GM21825 (cell line): ENCODE measurements around the gene AP2A2.

Source experiments
- ATAC-seq: cut with Tn5 transposase; IDR thresholded peaks from one replicate; pipeline ENCODE4 v1.9.1; 2021; ENCODE audit warnings: mild to moderate bottlenecking, moderate library complexity; ENCODE audit not compliant: unreplicated experiment

Gene AP2A2

GRCh38 chr11:1026163-1026450, 100.4 kb downstream of the AP2A2 start:
- no peak for ATAC-seq

- ATAC-seq: no peak
Measured at GRCh38 chr11:1026641-1027482, 101.2 kb downstream of the AP2A2 start.

GRCh38 chr11:1027483-1028290, 102.0 kb downstream of the AP2A2 start:
- ATAC-seq: no peak

GRCh38 chr11:1028291-1028540, 102.5 kb downstream of the AP2A2 start:
- no peak for ATAC-seq

DNA sequence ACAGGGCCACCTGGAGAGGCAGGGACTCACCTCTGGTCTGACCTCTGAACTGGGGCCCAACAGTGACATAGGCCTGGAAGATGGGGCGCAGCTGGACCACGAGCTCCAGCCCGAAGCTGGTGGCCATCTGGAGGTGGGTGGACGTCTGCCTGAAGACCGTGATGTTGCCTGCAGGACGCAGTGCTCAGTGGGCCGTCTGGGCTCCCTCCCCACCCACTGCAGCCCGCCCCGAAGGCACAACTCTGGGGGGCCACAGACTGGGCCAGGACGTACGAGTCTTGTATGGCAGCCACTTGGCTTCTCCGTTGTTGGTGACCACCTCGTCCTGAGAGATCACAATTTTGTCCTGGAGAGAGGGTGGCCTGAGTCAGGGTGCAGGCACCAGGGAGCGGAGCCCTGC, 102.9 kb downstream of the AP2A2 start:
- no peak for ATAC-seq

DNA sequence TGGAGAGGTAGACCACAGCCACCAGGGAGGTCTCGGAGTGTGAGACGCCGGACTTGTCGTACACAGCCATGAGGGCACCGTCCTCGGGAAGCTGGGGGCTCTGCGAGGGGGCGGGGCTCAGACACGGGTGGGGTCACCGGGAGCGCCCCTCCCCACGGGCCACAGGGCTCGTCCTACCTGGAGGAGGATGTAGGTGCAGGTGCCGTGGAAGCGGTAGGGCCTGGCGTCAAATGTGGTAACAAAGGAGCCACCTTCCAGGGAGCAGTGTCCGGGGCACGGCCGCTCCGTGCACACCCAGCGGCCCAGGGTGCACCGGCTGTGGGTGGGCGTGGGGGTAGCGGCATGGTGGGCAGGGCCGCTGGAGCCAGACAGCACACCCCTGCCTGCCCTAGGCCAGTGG, 103.4 kb downstream of the AP2A2 start:
- no peak for ATAC-seq

DNA sequence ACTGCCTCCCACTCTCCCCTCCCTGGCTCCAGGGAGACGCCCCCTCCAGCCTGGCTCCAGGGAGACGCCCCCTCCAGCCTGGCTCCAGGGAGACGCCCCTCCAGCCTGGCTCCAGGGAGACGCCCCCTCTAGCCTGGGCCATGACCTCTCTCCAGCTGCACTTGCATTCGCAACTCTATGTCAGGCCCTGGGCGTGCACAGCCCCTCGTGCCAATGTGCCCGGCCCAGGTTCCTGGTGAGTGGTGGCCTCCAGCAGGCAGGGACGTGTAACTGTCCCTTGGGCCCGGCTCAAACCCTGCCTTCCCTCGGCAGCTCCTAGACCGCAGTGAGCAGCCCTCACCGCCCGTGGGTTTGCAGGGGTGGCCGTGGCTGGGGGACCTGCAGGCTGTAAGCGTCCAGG, 104.0 kb downstream of the AP2A2 start:
- no peak for ATAC-seq

DNA sequence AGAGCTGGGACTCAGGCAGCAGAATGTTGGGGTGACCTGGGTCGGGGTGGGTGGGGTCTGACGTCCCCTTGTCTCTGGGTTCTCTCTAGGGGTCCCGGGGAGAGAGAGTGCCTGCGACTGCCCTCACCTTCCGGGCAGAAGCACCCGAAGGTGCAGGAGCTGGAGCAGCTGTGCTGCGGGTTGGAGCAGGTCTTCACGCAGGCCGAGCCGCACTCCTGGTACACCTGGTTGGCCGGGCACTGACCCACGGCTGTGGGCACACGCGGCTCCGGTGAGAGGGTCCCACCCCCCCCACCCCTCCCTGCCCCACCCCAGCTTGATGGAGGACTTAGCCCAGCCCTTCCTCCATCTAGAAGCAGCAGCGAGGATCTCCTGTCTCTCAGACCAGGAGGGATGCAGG, 104.4 kb downstream of the AP2A2 start:
- ATAC-seq: no peak

- ATAC-seq: no peak
Measured at GRCh38 chr11:1030556-1030955, 104.9 kb downstream of the AP2A2 start.

GRCh38 chr11:1031121-1031899, 105.6 kb downstream of the AP2A2 start:
- ATAC-seq: no peak

- ATAC-seq: no peak
Measured at GRCh38 chr11:1032310-1032891, 106.7 kb downstream of the AP2A2 start.

GRCh38 chr11:1033016-1033798, 107.5 kb downstream of the AP2A2 start:
- ATAC-seq: no peak

GRCh38 chr11:1034001-1034400, 108.3 kb downstream of the AP2A2 start:
- no peak for ATAC-seq

DNA sequence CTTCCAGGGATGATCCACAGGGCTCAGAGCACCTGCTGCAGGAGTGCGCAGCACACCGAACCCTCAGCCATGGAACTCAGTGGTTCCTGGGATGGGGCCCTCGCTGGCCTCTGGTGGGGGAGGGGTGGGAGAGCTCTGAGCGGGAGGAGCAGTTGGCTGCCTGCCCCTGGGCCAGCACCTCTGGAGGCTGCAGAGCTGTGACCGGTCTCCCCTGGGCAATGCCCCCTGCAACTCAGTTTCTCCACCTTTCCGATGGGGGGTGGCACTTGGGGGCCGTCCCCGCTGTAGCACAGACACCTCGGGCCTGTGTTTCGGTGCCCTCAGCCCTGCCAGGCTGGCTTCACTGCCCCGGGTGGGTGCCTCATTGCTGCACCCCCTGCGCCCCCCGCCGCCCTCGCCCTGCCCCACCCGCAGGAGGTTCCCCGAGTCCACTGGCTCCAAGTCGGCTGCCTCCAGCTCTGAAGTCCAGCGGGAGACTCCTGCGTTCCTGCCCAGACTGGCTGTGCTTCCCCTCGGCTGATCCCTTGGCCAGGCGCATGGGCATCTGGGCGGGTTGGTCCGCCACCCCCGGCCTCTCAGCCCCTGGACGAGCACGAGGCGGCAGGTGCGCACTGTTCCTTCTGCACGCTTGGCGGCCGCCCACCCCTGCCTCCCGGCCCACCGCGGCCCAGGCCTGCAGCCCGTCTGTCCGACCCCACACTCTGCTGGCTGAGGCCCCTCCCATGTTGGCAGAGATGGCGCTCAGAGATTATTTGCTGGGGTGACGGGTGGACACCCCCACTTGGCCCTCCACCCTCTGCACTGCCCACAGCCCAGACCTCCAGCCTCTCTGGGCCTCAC, 109.0 kb downstream of the AP2A2 start:
- no peak for ATAC-seq

- no peak for ATAC-seq
Measured at GRCh38 chr11:1035577-1036283, 110.1 kb downstream of the AP2A2 start.

DNA sequence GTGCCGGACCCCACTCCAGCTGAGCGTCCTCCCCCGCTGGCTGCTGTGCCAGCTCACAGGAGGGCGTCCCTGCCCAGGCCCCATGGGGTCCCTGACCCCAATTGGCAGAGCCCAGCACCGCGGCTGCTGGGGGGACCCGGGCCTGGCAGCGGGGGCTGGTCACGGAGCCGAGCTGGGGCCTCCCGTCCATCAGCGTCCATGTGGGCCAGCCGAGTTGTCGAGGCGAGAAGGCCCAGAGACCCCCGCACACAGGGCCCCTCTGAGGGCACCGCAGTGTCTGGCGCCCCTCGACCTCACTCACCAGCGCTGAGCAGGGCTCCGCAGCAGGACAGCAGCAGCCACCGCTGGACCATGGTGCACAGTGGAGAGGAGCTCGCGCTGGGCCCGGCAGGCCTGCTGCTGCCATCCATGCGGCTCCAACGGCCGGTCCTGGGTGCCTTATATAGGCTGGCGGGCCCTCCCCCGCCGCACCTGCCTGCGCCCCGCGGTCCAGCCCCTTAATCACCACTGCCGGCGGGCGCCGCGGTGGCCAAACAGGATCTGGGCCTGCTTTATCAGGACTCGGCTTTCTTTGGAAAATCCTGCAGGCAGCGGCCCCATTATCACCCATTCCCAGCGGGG, 110.7 kb downstream of the AP2A2 start, which contains the start of gene MUC6:
Gene MUC6 (minus strand): TSS at position 416 of the 621 bp plus-strand sequence. CDS start 63 bp downstream, at position 353.
- no peak for ATAC-seq

- ATAC-seq: no peak
Measured at GRCh38 chr11:1036931-1037330, 111.3 kb downstream of the AP2A2 start.

DNA sequence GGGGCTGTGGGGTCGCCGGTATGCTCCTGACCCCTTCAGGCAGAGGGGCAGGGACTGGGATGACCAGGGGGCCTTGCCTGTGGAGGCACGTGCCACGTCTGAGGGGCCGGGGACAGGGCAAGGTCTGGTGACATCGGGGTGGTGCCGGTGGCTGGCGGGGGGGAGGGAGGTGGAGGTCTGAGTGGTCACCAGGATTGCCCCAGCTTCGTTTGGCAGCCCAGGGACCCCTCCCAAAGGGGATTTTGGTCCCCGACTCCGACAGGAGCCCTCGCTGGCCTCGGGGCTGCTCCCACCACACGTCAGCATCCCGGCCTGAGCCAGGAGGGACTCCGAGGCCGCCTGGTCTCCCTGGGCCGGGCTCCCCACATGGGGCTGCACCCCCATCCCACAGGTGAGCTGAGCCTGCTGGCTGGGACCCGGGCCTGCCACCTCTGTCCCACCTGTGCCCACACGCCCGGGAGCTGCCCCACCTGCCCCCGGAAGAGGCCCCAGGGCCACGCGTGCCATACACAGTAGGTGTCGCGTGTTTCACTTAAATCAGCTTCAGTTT, 111.9 kb downstream of the AP2A2 start:
- no peak for ATAC-seq
